ENCODE measurements around the gene PRPF6.

- TF ChIP-seq, protein P1, sequence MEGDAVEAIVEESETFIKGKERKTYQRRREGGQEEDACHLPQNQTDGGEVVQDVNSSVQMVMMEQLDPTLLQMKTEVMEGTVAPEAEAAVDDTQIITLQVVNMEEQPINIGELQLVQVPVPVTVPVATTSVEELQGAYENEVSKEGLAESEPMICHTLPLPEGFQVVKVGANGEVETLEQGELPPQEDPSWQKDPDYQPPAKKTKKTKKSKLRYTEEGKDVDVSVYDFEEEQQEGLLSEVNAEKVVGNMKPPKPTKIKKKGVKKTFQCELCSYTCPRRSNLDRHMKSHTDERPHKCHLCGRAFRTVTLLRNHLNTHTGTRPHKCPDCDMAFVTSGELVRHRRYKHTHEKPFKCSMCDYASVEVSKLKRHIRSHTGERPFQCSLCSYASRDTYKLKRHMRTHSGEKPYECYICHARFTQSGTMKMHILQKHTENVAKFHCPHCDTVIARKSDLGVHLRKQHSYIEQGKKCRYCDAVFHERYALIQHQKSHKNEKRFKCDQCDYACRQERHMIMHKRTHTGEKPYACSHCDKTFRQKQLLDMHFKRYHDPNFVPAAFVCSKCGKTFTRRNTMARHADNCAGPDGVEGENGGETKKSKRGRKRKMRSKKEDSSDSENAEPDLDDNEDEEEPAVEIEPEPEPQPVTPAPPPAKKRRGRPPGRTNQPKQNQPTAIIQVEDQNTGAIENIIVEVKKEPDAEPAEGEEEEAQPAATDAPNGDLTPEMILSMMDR (IDR thresholded peaks at IDR 0.05; ENCODE audit: insufficient read depth, low read depth, low read length) = no peak
- no peak for TF ChIP-seq EZH2 (IDR thresholded peaks at IDR 0.05; ENCODE audit: insufficient read depth, low read length)
Observed at GRCh38 chr20:63956664-63957003, 24.3 kb upstream of the PRPF6 start.
